Left ventricle myocardium superior (tissue), 1 donor: ENCODE data around the gene VASH1. TPM values are rescaled to one million over a fixed set of nuclear protein-coding genes. Genes with fewer than 3 reads are reported as not detected.

ENCODE experiments used
- ATAC-seq: fragments of 200-7000 bp; cut with Tn5 transposase; one replicate; pipeline ENCODE4 v1.9.1; 2020; ENCODE audit warnings: mild to moderate bottlenecking, moderate library complexity
- DNase-seq: peaks from one replicate; pipeline ENCODE4 v3.0.0-alpha.2; 2020
- intact Hi-C: fragments of 100-400 bp; cut with micrococcal nuclease; formaldehyde crosslinking; loops from one replicate; pipeline ENCODE4 v1.11.0; 2022
- total RNA-seq: library from RNA; stranded (reverse); fragmentation: NEBNext Ultra II Directional; extraction: Animal tissue kit (Norgen Biotek cat#: 25700); gene quantifications from one replicate; pipeline ENCODE4 v1.2.1, GENCODE V29; 2021
- donor health status: DM: no; HTN: yes; CAD: no; lungs with severe emphysema.

VASH1 gene
- total RNA-seq, 1 donor from 2014 or later = 14.0 TPM

DNA sequence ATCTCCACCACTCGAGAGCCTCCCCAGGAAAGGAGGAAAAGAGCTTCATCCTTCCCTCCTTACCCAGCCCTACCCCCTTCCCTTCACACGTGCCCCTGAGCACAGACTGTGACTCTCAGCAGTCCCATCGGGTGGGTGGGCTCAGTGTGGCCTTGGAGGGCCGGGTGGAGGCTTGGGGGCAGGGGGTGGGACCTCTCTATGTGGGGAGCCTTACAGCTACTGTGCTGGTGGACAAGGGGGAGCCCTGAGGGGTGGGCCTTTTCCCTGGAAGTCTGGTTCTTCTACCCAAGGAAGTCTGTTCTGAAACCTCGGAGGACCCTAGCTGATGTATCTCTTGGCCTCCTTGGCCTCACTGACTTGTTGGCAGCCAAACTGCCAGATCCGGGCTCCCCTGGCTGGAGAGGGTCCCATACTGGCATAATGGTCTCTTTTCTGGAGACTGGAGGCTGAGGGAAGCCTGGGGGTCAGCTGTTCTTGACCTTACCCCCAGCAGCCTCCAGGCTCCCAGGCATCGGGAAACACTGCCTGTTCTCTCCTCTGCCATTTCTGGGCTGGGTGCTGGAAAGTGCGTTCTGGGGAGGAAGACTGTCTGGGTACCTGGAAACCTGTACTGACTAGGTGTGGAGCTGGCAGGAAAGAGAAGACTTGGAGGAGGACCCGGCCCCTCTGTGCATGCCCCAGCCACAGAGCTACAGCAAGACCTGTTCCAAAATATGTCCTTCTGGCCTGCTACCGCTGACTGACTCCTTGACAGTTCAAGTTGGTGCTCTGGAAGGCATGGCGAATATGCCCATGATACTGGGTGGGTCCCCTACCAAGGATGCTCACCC is 7.6 kb downstream of the VASH1 start:
- ATAC-seq (no peak), DNase-seq (no peak)
- intact Hi-C loops = no loop called here

DNA sequence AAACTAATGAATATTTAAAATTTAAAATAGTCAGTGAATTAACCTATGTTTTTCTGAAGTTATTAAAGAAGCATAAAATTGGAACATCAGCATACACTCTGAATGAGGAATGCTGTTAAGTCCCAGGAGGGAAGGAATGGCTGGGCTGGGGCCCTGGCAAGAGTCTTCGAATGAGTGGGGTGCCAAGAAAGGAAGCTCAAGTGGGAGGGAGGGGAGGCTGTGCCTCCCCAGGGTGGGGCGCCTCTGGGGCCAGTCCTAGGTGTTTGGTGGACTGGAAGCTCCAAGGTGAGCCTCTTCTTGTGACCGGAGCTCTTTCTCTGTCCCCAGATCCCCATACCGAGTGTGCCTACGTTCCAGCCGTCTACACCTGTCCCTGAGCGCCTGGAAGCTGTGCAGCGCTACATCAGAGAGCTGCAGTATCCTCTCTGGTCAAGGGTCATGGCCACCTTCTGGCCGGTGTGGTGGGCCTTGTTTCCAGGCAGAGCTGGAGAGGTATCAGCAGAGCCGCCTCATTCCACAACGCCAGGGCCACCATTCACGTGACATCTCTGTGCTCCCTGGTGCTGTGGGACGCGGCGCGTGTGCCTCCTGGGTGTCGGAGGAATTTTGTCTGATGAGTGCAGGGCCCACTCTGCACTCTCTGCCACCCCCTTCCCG is 8.5 kb downstream of the VASH1 start:
- intact Hi-C loops = no loop called here
- DNase-seq = peak; percentile 29
- no peak for ATAC-seq

DNA sequence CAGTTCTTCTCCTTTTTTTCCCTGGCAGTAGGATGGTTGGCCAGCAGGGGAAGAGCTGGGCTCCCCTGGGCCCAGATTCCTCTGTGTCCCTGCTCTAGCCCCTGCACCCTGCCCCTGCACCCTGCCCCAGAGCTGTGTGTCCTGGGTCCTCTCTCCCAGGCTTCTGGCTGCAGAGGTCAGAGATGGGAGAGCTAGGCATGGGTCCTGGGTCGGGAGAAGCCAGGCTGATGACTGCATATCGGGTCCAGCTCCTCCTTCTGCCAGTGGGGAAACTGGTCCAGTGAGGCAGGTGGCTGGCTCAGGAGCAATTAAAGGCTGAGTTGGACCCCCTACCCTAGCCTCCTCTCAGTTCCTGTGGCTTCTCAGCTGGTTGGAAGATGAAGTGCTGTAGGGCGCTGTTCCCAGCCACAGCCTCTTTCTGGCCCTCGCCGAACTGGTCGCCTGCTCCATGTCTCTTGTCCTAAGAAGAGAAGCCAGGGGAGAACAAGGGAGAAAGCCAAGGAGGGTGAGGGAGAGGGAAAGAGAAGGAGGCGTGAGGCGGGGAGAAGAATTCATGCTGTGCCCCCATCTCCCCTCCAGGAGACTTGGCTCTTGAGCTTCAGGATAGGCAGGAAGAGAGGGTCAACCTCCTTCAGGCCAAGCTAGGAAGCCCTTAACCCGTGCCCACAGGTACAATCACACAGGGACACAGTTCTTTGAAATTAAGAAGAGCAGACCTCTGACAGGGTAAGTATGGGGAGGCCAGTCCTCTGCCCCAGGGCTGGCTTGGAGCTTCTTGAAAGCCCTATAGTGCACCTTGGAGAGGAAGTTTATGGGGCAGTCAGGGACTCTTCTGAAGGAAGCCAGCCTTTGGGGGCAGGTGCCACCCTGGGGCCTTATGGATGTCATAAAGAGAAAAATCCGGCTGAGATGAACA is 9.5 kb downstream of the VASH1 start:
- no peak for DNase-seq
- intact Hi-C loops = no loop called here

DNA sequence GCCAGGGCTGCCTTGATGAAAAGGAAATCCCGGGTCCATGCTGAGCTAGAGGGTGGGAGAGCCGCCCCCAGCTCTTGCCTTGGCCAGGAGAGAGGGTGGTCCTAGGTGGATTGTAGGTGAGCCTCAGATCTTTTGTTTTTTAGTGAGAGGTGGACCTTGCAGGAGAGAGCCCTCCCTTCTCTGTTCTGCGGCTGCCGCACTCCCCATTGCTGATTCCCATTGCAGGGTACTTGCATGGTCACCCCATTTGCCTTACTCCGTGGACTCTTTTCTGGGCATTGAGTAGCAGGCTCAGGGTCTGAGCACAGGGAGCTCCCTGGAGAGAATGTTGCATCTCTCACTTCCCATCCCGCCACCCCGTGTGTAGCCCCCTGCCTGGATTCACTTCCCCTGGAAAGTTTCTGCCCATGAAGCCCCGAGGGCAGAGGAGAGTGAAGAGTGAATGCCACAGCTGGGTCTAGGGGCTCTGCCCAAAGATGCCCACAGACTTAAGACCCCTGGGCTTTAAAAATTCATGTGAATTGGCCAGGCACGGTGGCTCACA is 10.2 kb downstream of the VASH1 start:
- intact Hi-C loops = no loop called here
- ATAC-seq = no peak
- DNase-seq = no peak

More for the DNA sequence above, 9.5 kb downstream of the VASH1 start:
- ATAC-seq = no peak

DNA sequence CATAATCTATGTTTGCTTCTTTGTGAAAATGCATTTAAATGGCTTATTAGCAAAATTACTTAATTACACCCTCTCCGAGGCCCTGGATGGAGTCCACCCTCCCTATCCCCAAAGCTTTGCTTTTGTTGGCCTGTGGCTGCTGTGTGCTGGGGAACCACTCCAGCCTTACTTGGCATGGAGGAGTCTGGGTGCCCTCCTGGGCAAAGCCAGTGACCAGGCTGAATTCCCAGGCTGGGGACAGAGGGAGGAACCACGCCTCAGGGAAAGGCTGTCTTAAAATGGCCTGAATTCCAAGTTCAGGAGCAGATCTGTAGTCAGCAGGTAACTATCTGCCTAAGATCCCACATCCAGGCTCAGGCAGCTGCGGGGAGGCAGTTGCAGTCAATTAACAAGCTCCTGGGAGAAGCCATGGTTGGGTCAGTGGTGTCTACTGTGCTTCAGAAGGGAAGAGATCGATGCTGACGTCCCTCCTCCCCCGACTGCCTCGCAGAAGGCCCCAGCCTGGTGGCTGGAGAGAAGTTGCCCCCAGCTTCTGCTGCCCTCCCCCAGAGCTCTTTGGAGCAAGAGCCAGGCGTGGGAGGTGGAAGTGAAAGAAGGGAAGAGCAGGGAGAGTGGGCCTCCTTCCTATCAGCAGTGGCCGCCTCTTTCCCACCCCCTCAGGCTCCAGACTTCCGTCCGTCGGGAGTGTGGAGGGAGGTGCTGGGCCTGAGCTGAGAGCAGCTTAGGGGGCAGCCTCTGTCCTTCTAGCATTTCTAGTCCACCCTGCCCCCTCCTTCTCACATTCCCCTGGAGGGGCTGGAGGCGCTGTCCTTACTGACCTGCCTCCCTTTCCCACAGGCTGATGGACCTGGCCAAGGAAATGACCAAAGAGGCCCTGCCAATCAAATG is 11.3 kb downstream of the VASH1 start:
- DNase-seq (peak; percentile 61), ATAC-seq (peak; percentile 62)
- intact Hi-C loops = no loop called here

DNA sequence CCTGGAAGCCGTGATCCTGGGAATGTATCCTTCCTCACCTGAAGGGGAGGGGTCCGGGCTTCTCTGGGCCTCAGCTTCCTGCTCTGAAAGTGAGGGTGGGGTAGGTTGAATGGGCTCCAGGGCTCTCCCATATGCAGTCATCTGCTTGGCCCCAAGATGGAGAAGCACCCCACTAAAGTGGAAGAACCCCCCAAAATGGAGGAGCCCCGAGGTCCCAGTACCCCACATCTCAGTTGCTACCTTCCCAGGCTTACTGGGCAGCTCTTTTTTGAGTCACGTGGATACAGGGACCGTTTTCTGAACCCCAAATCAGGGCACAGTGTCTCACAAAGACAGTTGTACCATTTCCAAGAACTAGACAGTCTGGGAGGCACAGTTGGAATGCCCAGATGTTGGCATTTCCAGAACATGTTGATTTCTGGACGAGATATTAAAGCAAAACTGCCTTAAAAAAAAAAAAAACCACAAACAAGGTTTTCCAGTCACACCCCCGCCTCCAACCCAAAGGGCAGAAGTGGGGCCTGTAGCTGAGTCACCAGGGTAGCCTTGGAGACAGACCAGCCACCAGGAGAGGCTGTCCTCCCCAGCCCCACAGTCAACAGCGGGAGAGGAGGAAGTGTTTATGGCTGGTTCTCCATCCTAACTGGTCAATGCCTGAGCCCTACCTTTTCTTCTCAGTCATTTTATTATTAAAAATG is 12.1 kb downstream of the VASH1 start:
- DNase-seq = peak; percentile 59
- intact Hi-C loops = no loop called here
- peak; percentile 68 for ATAC-seq

DNA sequence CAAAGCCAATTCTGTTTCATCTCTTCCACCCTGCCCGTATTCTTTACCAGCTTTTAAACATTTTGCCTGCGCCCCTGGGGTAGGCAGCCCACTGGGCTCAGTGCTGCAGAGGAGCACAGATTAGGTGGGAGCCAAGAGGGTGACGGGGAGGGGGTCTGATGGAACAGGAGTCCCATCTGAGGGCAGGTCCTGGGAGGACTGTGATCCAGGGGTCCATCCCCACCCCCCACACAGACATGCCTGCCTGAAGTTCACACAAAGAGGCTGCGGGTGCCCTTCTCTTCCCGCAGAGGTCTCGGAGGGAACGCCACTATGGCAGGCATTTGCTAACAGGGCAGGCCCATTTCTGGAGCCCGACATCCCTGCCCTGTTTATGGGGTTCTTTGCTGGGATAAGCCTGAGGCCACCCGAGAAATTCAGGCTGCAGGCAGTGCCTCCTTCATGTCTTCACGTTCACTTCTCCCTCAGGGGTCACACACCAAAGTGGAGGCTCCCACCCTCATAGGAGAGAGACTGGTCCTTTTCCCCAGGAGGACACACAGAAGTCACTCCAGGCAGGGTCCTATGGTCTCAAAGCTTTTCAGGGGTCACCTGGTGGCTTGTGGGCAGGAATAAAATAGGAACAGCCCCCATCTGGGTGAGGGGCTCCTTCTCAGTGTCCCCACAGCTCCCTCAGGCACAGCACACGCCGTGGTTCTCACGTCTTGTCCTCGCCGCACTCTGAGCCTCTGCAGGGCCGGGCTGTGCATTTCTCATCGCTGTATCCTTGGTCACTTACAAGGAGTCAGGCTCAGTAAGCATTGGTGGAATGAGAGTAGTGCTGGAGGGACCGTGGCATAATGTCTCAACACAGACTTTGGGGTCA is 12.9 kb downstream of the VASH1 start:
- DNase-seq (no peak), ATAC-seq (no peak)
- intact Hi-C loops = no loop called here

DNA sequence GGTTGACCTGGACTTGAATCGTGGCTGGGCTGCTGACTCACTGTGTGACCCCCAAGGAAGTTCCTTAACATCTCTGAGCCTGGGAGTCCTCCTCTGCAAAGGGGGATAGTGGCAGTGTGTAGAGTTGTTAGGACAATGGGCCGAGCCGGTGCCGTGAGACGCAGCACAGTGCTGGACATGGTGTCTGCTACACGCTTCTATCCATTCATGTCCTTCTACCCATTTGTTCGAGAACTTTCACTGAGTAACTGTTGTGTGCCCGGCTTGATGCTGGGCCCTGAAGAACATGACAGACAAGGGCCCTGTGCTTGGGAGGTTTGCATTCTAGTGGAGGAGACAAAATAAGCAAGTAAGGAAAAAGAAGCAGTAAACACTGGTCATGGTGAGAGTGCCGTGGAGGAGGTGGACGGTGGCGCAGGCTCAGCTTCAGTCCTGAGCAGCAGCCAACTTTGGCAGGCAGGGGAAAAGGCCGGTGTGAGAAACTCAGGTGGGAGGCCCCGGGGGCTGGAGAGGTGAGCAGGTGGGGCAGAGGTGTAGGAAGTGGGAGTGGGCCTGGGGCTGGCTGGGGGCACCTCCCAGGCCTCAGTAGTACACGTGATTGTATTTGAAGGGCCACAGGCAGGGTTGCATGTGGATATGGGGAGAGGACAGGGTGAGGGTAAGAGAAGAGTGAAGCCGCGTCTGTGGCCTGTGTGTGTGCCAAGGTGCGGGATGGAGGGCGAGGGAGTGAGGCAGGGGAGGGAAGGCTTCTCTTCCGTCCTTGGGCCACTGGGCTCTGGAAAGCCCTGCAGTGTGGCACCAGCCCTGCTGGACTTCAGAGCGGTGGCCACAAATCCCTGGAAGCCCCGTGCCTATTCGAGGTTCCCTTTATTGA is 13.8 kb downstream of the VASH1 start:
- intact Hi-C loops = no loop called here
- DNase-seq (no peak), ATAC-seq (no peak)

DNA sequence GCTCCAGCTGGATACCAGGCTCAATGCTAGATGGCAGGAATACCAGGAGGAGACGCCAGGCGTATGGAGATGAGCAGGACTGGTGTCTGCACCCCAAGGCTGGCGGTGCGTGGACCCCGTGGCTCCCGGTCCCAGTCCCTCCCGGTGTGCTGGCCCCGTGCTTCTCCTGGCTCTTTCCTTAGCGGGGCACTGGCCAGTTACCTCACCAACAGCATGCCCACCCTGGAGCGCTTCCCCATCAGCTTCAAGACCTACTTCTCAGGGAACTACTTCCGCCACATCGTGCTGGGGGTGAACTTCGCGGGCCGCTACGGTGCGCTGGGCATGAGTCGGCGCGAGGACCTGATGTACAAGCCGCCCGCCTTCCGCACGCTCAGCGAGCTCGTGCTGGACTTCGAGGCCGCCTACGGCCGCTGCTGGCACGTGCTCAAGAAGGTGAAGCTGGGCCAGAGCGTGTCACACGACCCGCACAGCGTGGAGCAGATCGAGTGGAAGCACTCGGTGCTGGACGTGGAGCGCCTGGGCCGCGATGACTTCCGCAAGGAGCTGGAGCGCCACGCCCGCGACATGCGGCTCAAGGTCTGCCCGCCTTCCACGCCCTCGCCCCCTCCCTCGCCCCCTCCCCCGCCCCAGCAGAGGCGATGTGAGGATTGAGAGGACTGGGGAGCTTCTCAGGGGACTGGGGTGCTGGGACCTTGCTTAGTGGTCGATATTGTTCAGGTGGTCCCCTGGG is 14.6 kb downstream of the VASH1 start:
- intact Hi-C loops = no loop called here
- DNase-seq = no peak
- ATAC-seq = no peak

DNA sequence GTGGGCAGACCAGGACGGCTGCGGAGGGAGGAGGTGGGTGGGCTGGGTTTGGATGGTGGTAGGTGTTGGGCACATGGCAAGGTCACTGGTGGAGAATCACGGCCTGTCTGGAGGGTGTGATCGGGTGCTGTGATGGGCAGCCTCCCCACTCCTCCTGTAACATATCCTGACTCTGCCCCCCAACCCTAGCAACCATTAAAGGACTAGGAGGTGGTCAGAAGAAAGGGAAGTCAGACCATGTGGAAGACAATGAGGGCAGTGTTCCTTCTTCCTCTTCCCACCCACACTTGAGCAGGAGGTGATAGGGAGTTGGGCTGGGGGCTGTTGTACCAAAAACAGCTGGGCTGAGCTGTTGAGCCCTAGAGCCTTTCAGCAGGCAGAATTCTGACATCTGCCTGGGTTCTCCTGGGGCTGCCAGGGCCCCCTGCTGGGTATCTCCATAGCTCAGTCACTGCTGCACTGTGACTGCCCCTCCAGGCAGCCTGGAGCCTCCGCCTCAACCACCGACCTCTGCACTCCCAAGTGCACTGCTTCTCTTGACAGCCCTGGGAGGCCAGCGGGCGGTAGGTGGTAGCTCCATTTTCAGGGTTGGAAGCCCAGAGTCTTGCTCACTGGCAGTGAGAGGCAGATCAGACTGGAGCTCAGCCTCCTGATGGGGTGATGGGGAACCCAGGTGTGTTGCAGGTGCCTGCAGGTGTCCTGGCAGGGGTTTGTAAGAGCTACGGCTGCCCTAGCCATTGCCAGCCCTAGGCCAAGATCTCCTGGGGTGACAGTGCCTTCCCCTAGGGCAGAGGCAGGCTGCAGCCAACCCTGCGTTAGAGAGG is 15.4 kb downstream of the VASH1 start:
- intact Hi-C loops = no loop called here
- ATAC-seq (no peak), DNase-seq (no peak)

DNA sequence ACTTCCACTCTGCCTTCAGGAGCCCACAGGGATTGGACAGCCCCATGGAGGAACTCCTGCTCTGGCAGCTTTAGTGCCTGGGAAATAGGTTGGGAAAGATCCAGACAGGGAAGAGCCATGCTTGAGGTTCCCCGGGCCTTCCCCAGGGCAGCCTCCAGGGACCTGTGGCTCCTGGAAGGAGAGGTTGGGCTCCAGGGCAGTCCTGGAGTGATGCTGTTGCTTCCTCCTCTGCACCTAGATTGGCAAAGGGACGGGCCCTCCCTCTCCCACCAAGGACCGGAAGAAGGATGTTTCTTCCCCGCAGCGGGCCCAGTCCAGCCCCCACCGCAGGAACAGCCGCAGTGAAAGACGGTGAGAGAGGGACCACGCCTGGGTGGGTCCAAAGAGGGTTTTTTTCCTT is 16.5 kb downstream of the VASH1 start:
- no peak for DNase-seq
- no peak for ATAC-seq
- intact Hi-C loops = no loop called here

DNA sequence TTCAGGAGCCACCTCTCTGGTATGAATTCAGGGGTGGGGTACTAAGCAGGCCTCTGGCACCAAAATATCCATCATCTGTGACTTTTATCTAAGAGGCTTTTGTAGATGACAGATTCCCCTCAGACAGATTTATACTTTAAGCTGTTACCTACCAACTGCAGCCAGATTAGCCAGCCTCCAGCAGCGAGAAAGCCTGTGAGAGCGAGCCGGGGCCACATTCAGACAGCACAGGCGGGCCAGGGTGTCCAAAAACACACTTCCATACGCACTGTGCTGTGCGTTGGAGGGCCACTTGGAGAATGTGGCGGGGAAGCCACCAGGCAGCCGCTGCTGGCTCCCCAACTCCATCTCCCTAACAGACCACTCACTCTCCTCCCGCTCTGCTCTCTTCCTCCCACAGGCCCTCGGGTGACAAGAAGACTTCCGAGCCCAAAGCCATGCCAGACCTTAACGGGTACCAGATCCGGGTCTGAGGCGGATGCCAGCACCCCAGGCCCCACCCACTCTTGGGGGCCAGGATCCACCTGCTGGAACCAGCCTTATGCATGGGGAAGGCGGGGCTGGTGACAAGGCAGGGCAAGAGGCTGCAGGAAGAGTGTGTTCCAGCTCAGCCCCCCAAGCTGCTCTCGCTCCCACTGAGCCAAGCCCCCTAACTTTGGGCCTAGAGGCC is 17.4 kb downstream of the VASH1 start:
- no peak for ATAC-seq
- intact Hi-C loops = no loop called here
- no peak for DNase-seq

DNA sequence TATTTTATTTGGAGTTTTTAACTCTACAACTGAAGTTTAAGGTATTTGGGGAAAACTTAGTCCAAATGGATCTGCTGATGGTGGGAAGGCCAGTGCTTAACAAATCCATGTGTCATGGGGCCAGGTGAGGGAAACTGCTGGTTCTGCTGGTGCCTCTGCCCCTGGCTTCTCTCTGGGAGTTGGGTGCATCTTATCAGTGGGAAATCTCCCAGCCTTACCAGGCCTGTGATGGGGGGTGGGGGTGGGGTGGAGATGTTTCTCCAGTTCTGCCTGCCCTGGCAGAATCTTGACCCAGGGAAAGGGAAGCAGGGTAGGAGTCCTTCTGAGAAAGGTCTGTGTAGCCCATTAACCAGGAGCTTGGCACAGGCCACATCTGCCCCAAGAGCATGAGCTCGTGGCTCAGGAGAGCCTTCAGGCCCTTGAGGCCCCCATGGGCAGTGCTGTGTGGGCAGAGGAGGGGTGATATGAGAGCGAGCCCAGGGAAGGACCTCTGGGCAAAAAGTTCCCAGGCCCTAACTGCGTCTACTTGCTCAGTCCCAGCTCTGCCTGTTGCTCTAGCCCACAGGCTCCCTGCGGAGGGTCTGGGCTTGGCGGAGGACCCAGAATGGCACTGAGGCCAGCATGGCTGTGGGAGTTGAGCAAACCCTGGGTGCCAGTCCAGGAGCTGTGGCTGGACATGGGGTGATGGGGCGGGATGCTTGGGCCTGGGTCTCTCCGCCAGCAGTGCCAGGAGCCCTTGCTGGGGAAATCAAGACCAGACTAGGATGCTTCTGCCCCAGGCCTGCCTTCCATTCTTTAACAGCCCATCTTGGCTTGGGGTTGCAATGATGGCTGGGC is 18.2 kb downstream of the VASH1 start:
- intact Hi-C loops = loop anchor here (5.0 kb wide), 1 partner anchor 67 kb away; no protein-coding TSS in a partner anchor
- no peak for DNase-seq
- ATAC-seq = no peak
